ENCODE measurements around the gene GABARAPL1.
A peak's percentile ranks its signal among the peaks of the same experiment; 100 is the strongest.

GABARAPL1 gene

DNA sequence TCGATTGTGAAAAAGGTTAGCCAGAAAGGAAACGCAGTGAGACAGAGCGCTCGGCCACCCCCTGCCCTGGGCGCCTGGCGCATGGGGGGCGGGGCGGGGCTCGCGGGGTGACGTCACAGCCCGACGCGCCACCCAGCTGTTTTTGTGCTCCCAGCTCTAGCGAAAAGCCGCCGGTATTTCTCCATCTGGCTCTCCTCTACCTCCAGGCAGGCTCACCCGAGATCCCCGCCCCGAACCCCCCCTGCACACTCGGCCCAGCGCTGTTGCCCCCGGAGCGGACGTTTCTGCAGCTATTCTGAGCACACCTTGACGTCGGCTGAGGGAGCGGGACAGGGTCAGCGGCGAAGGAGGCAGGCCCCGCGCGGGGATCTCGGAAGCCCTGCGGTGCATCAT is at the start of gene GABARAPL1:
Gene GABARAPL1, plus strand, starts transcription at position 139 of the 393 bp plus-strand sequence. Its CDS starts 253 bp downstream, at position 392.
- Histone ChIP-seq H3K9me3 (ENCODE audit: insufficient read depth, low read depth, low read length) (no peaks in the 10 kb centered on the region), H3K36me3 (ENCODE audit: insufficient read depth, low read depth, low read length) (no peaks in the 10 kb centered on the region), H3K4me3 (ENCODE audit: low read length) (peak within 1 kb of the TSS; percentile 95), H3K4me1 (ENCODE audit: insufficient read depth, low read length) (peaks cover 13% of the 10 kb centered on the region), H3K27ac (ENCODE audit: low read length) (peak within 1 kb of the TSS; percentile 78), H3K9ac (ENCODE audit: low read depth, low read length) (peak within 1 kb of the TSS; percentile 90), H3K27me3 (ENCODE audit: insufficient read depth, low read length) (no peaks in the 10 kb centered on the region; the same call in 1 of the 2 replicates)

DNA sequence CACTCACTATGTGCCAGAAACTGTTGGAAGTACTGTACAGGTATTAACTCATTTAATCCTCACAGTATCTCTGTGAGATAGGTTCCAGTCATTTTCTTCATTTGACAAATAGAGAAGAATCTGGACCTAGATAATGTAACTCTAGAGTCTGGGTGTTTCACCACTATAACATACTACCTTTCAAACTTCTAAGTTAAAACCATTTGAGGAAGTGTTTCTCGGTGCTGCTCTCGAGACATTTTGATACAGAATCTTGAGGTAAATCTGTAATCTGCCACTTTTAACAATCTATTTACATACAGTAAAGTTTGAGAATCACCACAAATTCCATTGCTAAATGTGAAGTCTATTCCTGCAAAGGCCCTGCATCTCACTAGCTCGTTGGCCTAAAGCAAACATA is 49.6 kb upstream of the GABARAPL1 start:
- Histone ChIP-seq H3K27ac (ENCODE audit: low read length) (no peak overlapping the region), H3K36me3 (ENCODE audit: insufficient read depth, low read depth, low read length) (no peaks in the 10 kb centered on the region), H3K9ac (ENCODE audit: low read depth, low read length) (no peak overlapping the region), H3K4me1 (ENCODE audit: insufficient read depth, low read length) (no peaks in the 10 kb centered on the region), H3K27me3 (ENCODE audit: insufficient read depth, low read length) (no peaks in the 10 kb centered on the region), H3K9me3 (ENCODE audit: insufficient read depth, low read depth, low read length) (no peaks in the 10 kb centered on the region), H3K4me3 (ENCODE audit: low read length) (no peak overlapping the region)

DNA sequence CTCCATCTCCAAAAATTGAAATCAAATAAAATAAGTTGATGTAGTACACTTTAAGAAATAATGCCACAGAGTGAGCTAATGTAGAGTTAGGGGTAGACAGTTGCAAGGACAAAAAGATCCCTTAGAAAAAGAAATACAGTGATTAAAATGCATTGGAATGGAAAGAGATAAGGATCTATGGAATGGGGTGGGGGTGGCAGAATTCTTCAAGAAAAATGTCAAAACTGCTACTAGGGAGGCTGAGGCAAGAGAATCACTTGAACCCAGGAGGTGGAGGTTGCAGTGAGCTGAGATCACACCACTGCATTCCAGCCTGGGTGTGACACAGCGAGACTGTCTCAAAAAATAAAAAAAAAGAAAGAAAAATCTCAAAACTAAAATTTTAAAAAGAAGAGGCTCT is 47.3 kb upstream of the GABARAPL1 start:
- no peak overlapping the region for H3K27ac ChIP-seq (ENCODE audit: low read length)
- no peaks in the 10 kb centered on the region for H3K9me3 ChIP-seq (ENCODE audit: insufficient read depth, low read depth, low read length)
- H3K4me3 ChIP-seq (ENCODE audit: low read length), result no peak overlapping the region
- no peak overlapping the region for H3K9ac ChIP-seq (ENCODE audit: low read depth, low read length)
- no peaks in the 10 kb centered on the region for H3K27me3 ChIP-seq (ENCODE audit: insufficient read depth, low read length)
- no peaks in the 10 kb centered on the region for H3K4me1 ChIP-seq (ENCODE audit: insufficient read depth, low read length)
- H3K36me3 ChIP-seq (ENCODE audit: insufficient read depth, low read depth, low read length), result no peaks in the 10 kb centered on the region

DNA sequence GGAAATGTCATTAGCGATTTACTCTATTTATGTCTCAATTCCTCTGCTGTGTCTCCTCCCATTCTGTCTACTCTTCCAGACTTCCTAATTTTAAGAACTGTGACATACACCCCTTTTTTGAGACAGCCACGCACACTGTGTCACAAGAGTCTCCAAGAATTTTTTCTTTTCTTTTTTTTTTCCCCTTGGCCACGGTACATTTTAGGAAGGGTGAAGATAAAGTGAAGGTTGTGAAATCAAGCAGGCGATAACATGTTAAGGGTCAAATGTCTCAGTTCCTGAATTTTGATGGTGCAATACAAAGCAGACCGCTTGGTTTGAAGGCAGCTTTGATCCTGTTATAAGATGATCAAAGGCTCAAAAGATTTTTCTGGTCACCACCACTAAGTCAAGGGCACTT is 45.1 kb upstream of the GABARAPL1 start:
- Histone ChIP-seq H3K27ac (ENCODE audit: low read length) (no peak overlapping the region), H3K4me1 (ENCODE audit: insufficient read depth, low read length) (no peaks in the 10 kb centered on the region), H3K27me3 (ENCODE audit: insufficient read depth, low read length) (no peaks in the 10 kb centered on the region), H3K36me3 (ENCODE audit: insufficient read depth, low read depth, low read length) (no peaks in the 10 kb centered on the region), H3K9ac (ENCODE audit: low read depth, low read length) (no peak overlapping the region), H3K9me3 (ENCODE audit: insufficient read depth, low read depth, low read length) (no peaks in the 10 kb centered on the region), H3K4me3 (ENCODE audit: low read length) (no peak overlapping the region)

DNA sequence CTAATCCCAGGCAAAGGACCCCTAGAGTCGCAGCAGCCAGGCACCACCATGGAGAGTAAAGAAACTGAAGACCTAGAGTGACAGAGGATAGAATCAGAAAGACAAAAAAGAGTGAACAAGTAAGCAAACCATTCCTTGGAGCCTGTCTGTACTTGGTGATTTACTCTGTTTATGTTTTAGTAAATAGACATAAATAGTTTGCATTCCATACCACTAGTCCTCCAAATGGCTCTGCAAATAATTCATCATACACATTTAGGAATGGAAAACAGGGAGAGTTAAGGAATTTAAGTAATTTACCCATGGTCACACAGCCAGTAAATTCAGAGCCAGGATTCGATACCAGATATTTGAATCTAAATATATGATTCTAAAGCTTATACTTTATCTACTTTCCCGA is 43.6 kb upstream of the GABARAPL1 start:
- Histone ChIP-seq H3K4me1 (ENCODE audit: insufficient read depth, low read length) (no peaks in the 10 kb centered on the region), H3K9ac (ENCODE audit: low read depth, low read length) (no peak overlapping the region), H3K27ac (ENCODE audit: low read length) (no peak overlapping the region), H3K9me3 (ENCODE audit: insufficient read depth, low read depth, low read length) (no peaks in the 10 kb centered on the region), H3K4me3 (ENCODE audit: low read length) (no peak overlapping the region), H3K36me3 (ENCODE audit: insufficient read depth, low read depth, low read length) (no peaks in the 10 kb centered on the region), H3K27me3 (ENCODE audit: insufficient read depth, low read length) (no peaks in the 10 kb centered on the region)

DNA sequence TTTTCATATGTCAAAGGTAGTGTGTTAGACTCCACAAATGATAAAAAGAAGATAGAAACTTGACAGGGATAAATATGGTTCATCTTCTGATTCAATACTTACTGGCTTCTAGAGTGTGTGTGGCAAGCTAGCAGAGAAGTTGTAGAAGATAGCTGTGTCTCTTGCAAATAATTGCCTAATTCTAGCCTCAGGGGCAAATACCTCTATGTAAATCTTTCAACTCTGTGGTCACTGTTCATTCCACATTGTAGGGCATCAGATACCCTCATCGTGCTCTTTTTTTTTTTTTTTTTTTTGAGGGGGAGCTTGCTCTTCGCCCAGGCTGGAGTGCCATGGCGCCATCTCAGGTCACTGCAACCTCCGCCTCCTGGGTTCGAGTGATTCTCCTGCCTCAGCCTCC is 42.5 kb upstream of the GABARAPL1 start:
- Histone ChIP-seq H3K36me3 (ENCODE audit: insufficient read depth, low read depth, low read length) (no peaks in the 10 kb centered on the region), H3K27ac (ENCODE audit: low read length) (no peak overlapping the region), H3K9me3 (ENCODE audit: insufficient read depth, low read depth, low read length) (no peaks in the 10 kb centered on the region), H3K4me3 (ENCODE audit: low read length) (no peak overlapping the region), H3K9ac (ENCODE audit: low read depth, low read length) (no peak overlapping the region), H3K27me3 (ENCODE audit: insufficient read depth, low read length) (no peaks in the 10 kb centered on the region), H3K4me1 (ENCODE audit: insufficient read depth, low read length) (no peaks in the 10 kb centered on the region)

DNA sequence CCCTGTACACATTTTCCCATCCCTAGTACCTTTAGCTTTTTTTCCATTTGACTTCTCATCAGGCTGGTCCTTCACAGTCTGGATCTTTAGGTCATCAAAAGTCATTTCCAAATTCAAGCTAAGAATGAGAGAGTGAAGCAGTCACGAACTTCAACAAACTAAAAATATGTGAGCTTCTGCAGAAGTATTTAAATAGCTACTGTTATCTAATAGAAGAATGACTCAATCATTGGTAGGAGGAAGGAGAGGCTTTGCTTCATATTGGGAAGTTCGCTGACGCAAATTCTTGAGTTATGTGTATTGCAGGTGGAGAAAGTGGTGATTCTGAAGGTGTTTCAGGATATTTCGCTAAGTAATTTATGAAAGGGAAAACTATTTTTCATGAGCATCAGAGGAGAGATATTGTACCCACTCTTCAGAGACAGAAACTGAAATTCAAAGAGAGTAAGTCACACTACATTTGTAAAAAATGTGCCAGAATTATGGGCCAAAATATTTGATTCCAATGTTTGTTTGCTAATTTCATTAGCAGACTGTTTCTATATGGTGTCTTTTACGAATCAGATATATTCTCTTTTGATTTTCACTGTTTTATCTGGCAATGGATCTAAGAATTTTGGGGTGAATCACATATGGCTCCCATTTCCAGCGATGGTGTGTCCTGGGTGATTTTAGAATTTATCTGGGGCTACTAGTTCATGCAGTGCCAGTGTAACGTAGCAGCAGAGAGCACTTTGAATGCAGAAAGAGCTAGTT is 40.5 kb upstream of the GABARAPL1 start, which contains the start of gene OLR1:
Gene OLR1, minus strand, starts transcription at position 160 of the 756 bp plus-strand sequence. Its CDS starts 55 bp downstream, at position 105.
- no peaks in the 10 kb centered on the region for H3K4me1 ChIP-seq (ENCODE audit: insufficient read depth, low read length)
- no peak within 1 kb of the TSS for H3K9ac ChIP-seq (ENCODE audit: low read depth, low read length)

DNA sequence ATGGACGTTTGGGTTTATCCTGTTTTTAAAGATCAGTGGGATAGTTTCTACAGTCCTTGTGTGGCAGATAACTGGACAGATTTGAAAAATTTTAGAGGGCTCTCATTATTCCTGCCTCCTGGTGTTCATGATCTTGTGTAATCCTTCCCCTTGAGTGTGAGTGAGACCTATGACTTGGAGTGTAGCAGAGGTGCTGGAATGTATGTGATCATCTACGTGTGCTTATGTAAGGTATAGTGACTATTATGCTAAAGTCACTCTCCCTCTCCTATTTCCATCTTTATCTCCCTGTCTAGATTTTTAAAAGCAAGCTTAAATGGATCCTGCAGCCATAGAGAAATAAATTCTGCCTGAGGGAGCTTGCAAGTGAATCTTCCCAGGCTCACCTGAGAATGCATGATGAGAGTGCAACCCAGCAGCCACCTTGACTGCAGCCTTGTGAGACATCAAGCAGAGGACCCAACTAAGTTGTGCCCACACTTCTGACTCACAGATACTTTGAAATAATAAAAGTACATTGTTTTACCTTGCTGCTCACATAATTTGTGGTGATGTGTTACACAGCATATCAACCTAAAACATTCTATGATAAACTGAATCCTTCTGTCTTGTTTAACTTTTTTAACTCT is 37.6 kb upstream of the GABARAPL1 start:
- H3K4me1 ChIP-seq (ENCODE audit: insufficient read depth, low read length), result no peaks in the 10 kb centered on the region
- no peak overlapping the region for H3K27ac ChIP-seq (ENCODE audit: low read length)
- H3K9me3 ChIP-seq (ENCODE audit: insufficient read depth, low read depth, low read length), result no peaks in the 10 kb centered on the region
- no peaks in the 10 kb centered on the region for H3K36me3 ChIP-seq (ENCODE audit: insufficient read depth, low read depth, low read length)
- H3K9ac ChIP-seq (ENCODE audit: low read depth, low read length), result no peak overlapping the region
- H3K27me3 ChIP-seq (ENCODE audit: insufficient read depth, low read length), result no peaks in the 10 kb centered on the region
- no peak overlapping the region for H3K4me3 ChIP-seq (ENCODE audit: low read length)

More for the DNA sequence above, 40.5 kb upstream of the GABARAPL1 start, which contains the start of gene OLR1:
- Histone ChIP-seq H3K36me3 (ENCODE audit: insufficient read depth, low read depth, low read length) (no peaks in the 10 kb centered on the region), H3K4me3 (ENCODE audit: low read length) (no peak within 1 kb of the TSS), H3K9me3 (ENCODE audit: insufficient read depth, low read depth, low read length) (no peaks in the 10 kb centered on the region), H3K27ac (ENCODE audit: low read length) (no peak within 1 kb of the TSS), H3K27me3 (ENCODE audit: insufficient read depth, low read length) (no peaks in the 10 kb centered on the region)

DNA sequence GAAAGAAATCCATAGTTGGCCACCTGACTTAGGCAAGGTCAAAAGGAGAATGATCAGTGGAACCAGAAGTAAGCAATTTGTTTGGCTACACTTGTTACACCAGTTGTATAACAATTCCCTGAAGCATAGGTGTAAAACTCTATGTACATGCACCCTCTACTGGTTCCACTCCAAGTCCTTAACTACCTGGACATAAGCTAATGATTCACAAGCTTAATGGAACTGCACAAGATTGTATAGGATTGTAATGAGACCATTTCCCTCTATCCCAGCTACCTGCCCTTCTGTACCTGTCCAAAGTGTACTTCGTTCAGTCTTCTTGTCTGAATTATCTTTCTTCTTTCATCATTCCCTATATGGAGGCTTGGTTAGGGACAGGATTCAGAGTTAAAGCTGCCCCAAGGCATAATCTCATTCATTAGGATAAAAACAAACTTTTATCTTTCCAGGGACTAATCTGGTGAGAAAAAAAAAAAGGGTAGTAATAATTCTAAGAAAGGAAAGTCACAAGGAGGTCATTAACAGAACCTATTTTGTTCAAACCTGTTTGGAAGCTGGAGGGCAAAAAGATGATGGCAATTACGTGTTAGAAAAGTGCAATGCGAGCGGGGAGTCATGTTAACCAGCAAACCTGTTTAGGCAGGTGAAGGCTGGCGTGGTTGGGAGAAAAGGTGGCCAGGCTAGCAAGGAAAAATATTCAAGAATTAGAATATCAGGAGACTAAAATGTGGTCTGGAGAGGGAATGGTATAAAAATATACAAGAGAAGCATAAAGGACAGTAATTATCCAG is 36.6 kb upstream of the GABARAPL1 start:
- Histone ChIP-seq H3K27ac (ENCODE audit: low read length) (no peak overlapping the region), H3K4me1 (ENCODE audit: insufficient read depth, low read length) (no peaks in the 10 kb centered on the region), H3K27me3 (ENCODE audit: insufficient read depth, low read length) (no peaks in the 10 kb centered on the region), H3K9me3 (ENCODE audit: insufficient read depth, low read depth, low read length) (no peaks in the 10 kb centered on the region), H3K9ac (ENCODE audit: low read depth, low read length) (no peak overlapping the region), H3K4me3 (ENCODE audit: low read length) (no peak overlapping the region), H3K36me3 (ENCODE audit: insufficient read depth, low read depth, low read length) (no peaks in the 10 kb centered on the region)

DNA sequence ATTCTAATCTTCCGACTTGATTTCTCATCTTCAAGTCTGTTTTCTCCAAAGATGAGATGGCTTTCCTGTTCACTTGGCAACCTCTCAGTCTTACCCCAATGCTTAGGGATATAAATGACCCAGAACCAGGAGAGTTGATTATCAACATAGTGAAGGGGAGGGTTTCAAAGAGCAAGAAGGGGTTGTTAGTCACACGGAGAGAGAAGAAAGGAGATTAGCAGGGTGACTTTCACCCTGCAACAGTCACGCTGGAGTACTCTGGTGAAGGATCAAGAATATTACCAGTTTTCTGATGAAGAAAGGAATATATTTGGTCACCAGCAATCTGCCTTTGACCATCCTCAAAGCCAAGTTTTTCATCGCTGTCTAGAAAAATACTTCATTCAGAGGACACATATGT is 33.9 kb upstream of the GABARAPL1 start, which contains the start of gene TMEM52B:
Gene TMEM52B, plus strand, starts transcription at position 212 of the 400 bp plus-strand sequence. CDS start 543 bp downstream, outside the sequence.
- Histone ChIP-seq H3K4me1 (ENCODE audit: insufficient read depth, low read length) (no peaks in the 10 kb centered on the region), H3K27ac (ENCODE audit: low read length) (no peak within 1 kb of the TSS), H3K36me3 (ENCODE audit: insufficient read depth, low read depth, low read length) (no peaks in the 10 kb centered on the region), H3K4me3 (ENCODE audit: low read length) (no peak within 1 kb of the TSS), H3K9me3 (ENCODE audit: insufficient read depth, low read depth, low read length) (no peaks in the 10 kb centered on the region), H3K9ac (ENCODE audit: low read depth, low read length) (no peak within 1 kb of the TSS), H3K27me3 (ENCODE audit: insufficient read depth, low read length) (no peaks in the 10 kb centered on the region)

DNA sequence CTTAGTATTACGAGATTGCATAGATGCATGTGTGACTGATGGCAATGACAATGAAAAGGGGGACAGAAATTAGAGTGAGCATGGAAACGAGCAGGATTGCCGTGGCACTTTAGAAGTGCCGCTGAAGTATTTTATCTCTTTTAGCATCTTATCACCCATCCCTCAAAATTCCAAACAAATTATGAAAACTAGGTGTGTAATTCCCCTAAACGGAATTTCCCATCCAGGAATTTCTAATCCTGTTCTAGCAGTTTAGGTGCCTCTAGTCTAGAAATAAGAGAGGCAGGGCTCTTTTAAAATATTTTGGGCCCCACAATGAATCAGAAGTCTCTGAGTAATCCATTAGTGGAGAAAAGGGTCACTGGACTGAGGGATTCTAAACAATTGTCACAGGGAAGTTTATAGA is 32.9 kb upstream of the GABARAPL1 start:
- Histone ChIP-seq H3K4me1 (ENCODE audit: insufficient read depth, low read length) (no peaks in the 10 kb centered on the region), H3K9me3 (ENCODE audit: insufficient read depth, low read depth, low read length) (no peaks in the 10 kb centered on the region), H3K36me3 (ENCODE audit: insufficient read depth, low read depth, low read length) (no peaks in the 10 kb centered on the region), H3K27ac (ENCODE audit: low read length) (no peak overlapping the region), H3K9ac (ENCODE audit: low read depth, low read length) (no peak overlapping the region), H3K4me3 (ENCODE audit: low read length) (no peak overlapping the region), H3K27me3 (ENCODE audit: insufficient read depth, low read length) (no peaks in the 10 kb centered on the region)

Data from iPS-20b (cell line).